GM23338 (cell line): ENCODE data around the gene MANSC1. TPM values are rescaled to one million over a fixed set of nuclear protein-coding genes. Genes with fewer than 3 reads are reported as not detected.

Experiments used
- ETS1 ChIP-seq: IDR thresholded peaks from 2 replicates; pipeline ENCODE4 v1.6.1; 2016; ENCODE audit warnings: antibody characterized with exemption
- EZH2 ChIP-seq: fragments of 200-600 bp; sonication (generic); IDR thresholded peaks from one replicate; pipeline ENCODE4 v1.8.0; 2017; ENCODE audit warnings: antibody characterized with exemption, mild to moderate bottlenecking, low read depth; ENCODE audit not compliant: unreplicated experiment
- EZH2phosphoT487 ChIP-seq: fragments of 200-600 bp; sonication (generic); IDR thresholded peaks from one replicate; pipeline ENCODE4 v1.8.1; 2018; ENCODE audit warnings: antibody characterized with exemption; ENCODE audit not compliant: unreplicated experiment
- POLR2AphosphoS5 ChIP-seq: IDR thresholded peaks from 2 replicates; pipeline ENCODE4 v1.6.1; 2016; ENCODE audit warnings: antibody characterized with exemption, low read depth
- ZNF462 ChIP-seq: fragments of 250-450 bp; sonication (Bioruptor Pico); IDR thresholded peaks from 2 replicates; pipeline ENCODE4 v1.5.0; 2020; ENCODE audit warnings: mild to moderate bottlenecking, moderate library complexity
- polyA plus RNA-seq: library from polyadenylated mRNA; unstranded; fragments of >200 nt; fragmentation: Nextera tagmentation; extraction: Ambion mirVana; gene quantifications from 2 replicates; pipeline ENCODE4 v1.2.1, GENCODE V29; 2016
- small RNA-seq: library from RNA; depleted of rRNA; stranded (forward); fragments of <200 nt; gene quantifications from one replicate; pipeline ENCODE3, GENCODE V24; 2014; ENCODE audit warnings: low replicate concordance
- total RNA-seq: library from RNA; depleted of rRNA; stranded (reverse); fragments of >200 nt; shearing (Covaris generic); gene quantifications from 2 replicates; pipeline ENCODE4 v1.2.3, GENCODE V29; 2014; rRNA removed

The MANSC1 gene
- total and polyA plus RNA-seq, 2 experiments from 2014 or later: 4.4 to 5.1 TPM

- no peak for TF ChIP-seq ZNF462
- no peak for TF ChIP-seq EZH2
- TF ChIP-seq ETS1: no peak
- TF ChIP-seq POLR2AphosphoS5: no peak
- no peak for TF ChIP-seq EZH2phosphoT487
These were observed 71.1 kb downstream of the MANSC1 start (continued) for GRCh38 chr12:12278899-12279298.

Small RNAs within 50 kb of the gene (small RNA-seq; reads per million reads assigned to genes)
- gene RNU6-318P: not detected

Other genes with a start within 250 kb of the MANSC1 start
- 61.7 and 73.8 TPM in 2 replicates for gene LRP6, start 83.2 kb downstream of the MANSC1 start, total RNA-seq
- gene LRP6, start 83.2 kb downstream of the MANSC1 start, polyA plus RNA-seq: 26.8 and 29.1 TPM in 2 replicates
- 12.6 and 13.7 TPM in 2 replicates for gene BORCS5, start 6.8 kb upstream of the MANSC1 start, total RNA-seq
- gene BORCS5, start 6.8 kb upstream of the MANSC1 start, polyA plus RNA-seq: 11.3 and 14.5 TPM in 2 replicates
- 52.8 and 59.4 TPM in 2 replicates for gene DUSP16, start 212.6 kb upstream of the MANSC1 start, total RNA-seq
- 11.7 and 12.5 TPM in 2 replicates for gene DUSP16, start 212.6 kb upstream of the MANSC1 start, polyA plus RNA-seq